Karpas-422 (cell line): ENCODE data around the gene PPP1R27. TPM values are rescaled to one million over a fixed set of nuclear protein-coding genes. Genes with fewer than 3 reads are reported as not detected.

Source experiments
- DNase-seq: peaks from one replicate; pipeline ENCODE4 v3.0.0-alpha.2; 2015
- H2AFZ ChIP-seq: fragments of 200-600 bp; sonication (generic); 2 replicates; pipeline ENCODE4 v1.6.1; 2014; ENCODE audit warnings: antibody characterized with exemption, low read length, mixed read lengths
- H3K27ac ChIP-seq: fragments of 200-600 bp; sonication (generic); 2 replicates; pipeline ENCODE4 v1.5.1; 2014; ENCODE audit warnings: mild to moderate bottlenecking, low read length, moderate library complexity
- H3K27me3 ChIP-seq: fragments of 200-600 bp; sonication (generic); 2 replicates; pipeline ENCODE4 v1.6.1; 2014; ENCODE audit warnings: low read length, mixed read lengths
- H3K36me3 ChIP-seq: fragments of 200-600 bp; sonication (generic); 2 replicates; pipeline ENCODE4 v1.6.1; 2014; ENCODE audit warnings: low read length, mixed read lengths; ENCODE audit not compliant: insufficient read depth
- H3K4me1 ChIP-seq: fragments of 200-600 bp; sonication (generic); 2 replicates; pipeline ENCODE4 v1.6.1; 2014; ENCODE audit warnings: mild to moderate bottlenecking, low read length, mixed read lengths
- H3K4me2 ChIP-seq: fragments of 200-600 bp; sonication (generic); 2 replicates; pipeline ENCODE4 v1.6.1; 2014; ENCODE audit warnings: low read length, low read depth, mild to moderate bottlenecking; ENCODE audit not compliant: poor library complexity, severe bottlenecking
- H3K4me3 ChIP-seq: fragments of 200-600 bp; sonication (generic); 2 replicates; pipeline ENCODE4 v1.5.1; 2014; ENCODE audit warnings: mild to moderate bottlenecking, antibody characterized with exemption, low read length, mixed read lengths
- H3K79me2 ChIP-seq: fragments of 200-600 bp; sonication (generic); 2 replicates; pipeline ENCODE4 v1.6.1; 2014; ENCODE audit warnings: mild to moderate bottlenecking, low read length, mixed read lengths
- H3K9ac ChIP-seq: fragments of 200-600 bp; sonication (generic); 2 replicates; pipeline ENCODE4 v1.6.0; 2014; ENCODE audit warnings: low read length
- H3K9me2 ChIP-seq: fragments of 200-600 bp; sonication (generic), shearing (Covaris generic); replicated peaks from 2 replicates; pipeline ENCODE4 v1.6.0; 2014; ENCODE audit warnings: mild to moderate bottlenecking, low read length, moderate library complexity; ENCODE audit not compliant: insufficient read depth
- H3K9me3 ChIP-seq: fragments of 300-700, 200-600 bp; sonication (generic); 2 replicates; pipeline ENCODE4 v1.6.1; 2014; ENCODE audit warnings: low read length, mixed read lengths
- H4K20me1 ChIP-seq: fragments of 200-600 bp; sonication (generic); 2 replicates; pipeline ENCODE4 v1.6.1; 2014; ENCODE audit warnings: mild to moderate bottlenecking, antibody characterized with exemption, low read length, low read depth; ENCODE audit not compliant: insufficient read depth
- total RNA-seq: library from RNA; depleted of rRNA; stranded (reverse); fragments of >200 nt; shearing (Covaris generic); gene quantifications from 2 replicates; pipeline ENCODE4 v1.2.3, GENCODE V29; 2014; ENCODE audit warnings: low replicate concordance

Gene PPP1R27
- total RNA-seq, 1 experiment from 2014 or later, result not detected

GRCh38 chr17:81870131-81870980 is 35.5 kb upstream of the PPP1R27 start:
- Histone ChIP-seq H3K9ac (peak overlapping the region; percentile 99), H3K4me3 (peak overlapping the region; percentile 100), H2AFZ (no peak overlapping the region), H3K9me3 (no peaks in the 10 kb centered on the region), H3K36me3 (peaks cover 5% of the 10 kb centered on the region; the same call in 1 of the 2 replicates), H3K27me3 (no peaks in the 10 kb centered on the region), H3K4me1 (peaks cover 59% of the 10 kb centered on the region), H3K9me2 (no peaks in the 10 kb centered on the region), H3K4me2 (peak overlapping the region; percentile 93), H3K79me2 (peaks cover 26% of the 10 kb centered on the region), H4K20me1 (peaks cover 17% of the 10 kb centered on the region; the same call in 1 of the 2 replicates), H3K27ac (peak overlapping the region; percentile 92)
- peak; percentile 78 for DNase-seq

- H3K9ac ChIP-seq, result peak overlapping the region; percentile 99
- H3K79me2 ChIP-seq, result peaks cover 26% of the 10 kb centered on the region
- no peaks in the 10 kb centered on the region for H3K9me2 ChIP-seq
- H3K27ac ChIP-seq, result peak overlapping the region; percentile 92
- peaks cover 5% of the 10 kb centered on the region; the same call in 1 of the 2 replicates for H3K36me3 ChIP-seq
- no peaks in the 10 kb centered on the region for H3K27me3 ChIP-seq
- H3K9me3 ChIP-seq, result no peaks in the 10 kb centered on the region
- H2AFZ ChIP-seq, result no peak overlapping the region
- peak; percentile 65 for DNase-seq
- peak overlapping the region; percentile 93 for H3K4me2 ChIP-seq
- H4K20me1 ChIP-seq, result peaks cover 17% of the 10 kb centered on the region; the same call in 1 of the 2 replicates
- H3K4me1 ChIP-seq, result peaks cover 59% of the 10 kb centered on the region
- peak overlapping the region; percentile 100 for H3K4me3 ChIP-seq
Observed at GRCh38 chr17:81869221-81870130, 34.6 kb upstream of the PPP1R27 start.

- Histone ChIP-seq H3K36me3 (peaks cover 7% of the 10 kb centered on the region; the same call in 1 of the 2 replicates), H3K4me3 (peak overlapping the region; percentile 100; the same call in 1 of the 2 replicates)
- DNase-seq, result peak; percentile 71
Observed at GRCh38 chr17:81868674-81869220, 33.9 kb upstream of the PPP1R27 start.

GRCh38 chr17:81867991-81868673 is 33.3 kb upstream of the PPP1R27 start:
- Histone ChIP-seq H3K27ac (peak overlapping the region; percentile 53), H3K79me2 (peaks cover 35% of the 10 kb centered on the region), H3K9me2 (no peaks in the 10 kb centered on the region), H3K4me3 (no peak overlapping the region), H3K9ac (0 out of 2 replicates have a peak overlapping the region, but pooled peaks have one; percentile 12), H3K4me1 (peaks cover 55% of the 10 kb centered on the region), H3K27me3 (no peaks in the 10 kb centered on the region), H3K9me3 (no peaks in the 10 kb centered on the region), H3K36me3 (peaks cover 13% of the 10 kb centered on the region; the same call in 1 of the 2 replicates), H3K4me2 (no peak overlapping the region), H4K20me1 (peaks cover 17% of the 10 kb centered on the region; the same call in 1 of the 2 replicates), H2AFZ (no peak overlapping the region)
- DNase-seq, result no peak

More at GRCh38 chr17:81868674-81869220, 33.9 kb upstream of the PPP1R27 start:
- H3K4me1 ChIP-seq, result peaks cover 55% of the 10 kb centered on the region
- no peaks in the 10 kb centered on the region for H3K9me3 ChIP-seq
- no peak overlapping the region; the same call in 1 of the 2 replicates for H3K27ac ChIP-seq
- H3K9me2 ChIP-seq, result no peaks in the 10 kb centered on the region
- H3K79me2 ChIP-seq, result peaks cover 29% of the 10 kb centered on the region
- no peaks in the 10 kb centered on the region for H3K27me3 ChIP-seq
- H4K20me1 ChIP-seq, result peaks cover 17% of the 10 kb centered on the region; the same call in 1 of the 2 replicates
- no peak overlapping the region for H2AFZ ChIP-seq
- H3K4me2 ChIP-seq, result peak overlapping the region; percentile 93
- H3K9ac ChIP-seq, result 0 out of 2 replicates have a peak overlapping the region, but pooled peaks have one; percentile 99

- Histone ChIP-seq H4K20me1 (peaks cover 17% of the 10 kb centered on the region; the same call in 1 of the 2 replicates), H3K4me1 (peaks cover 54% of the 10 kb centered on the region), H3K4me2 (no peak overlapping the region)
Observed at GRCh38 chr17:81867170-81867990, 32.5 kb upstream of the PPP1R27 start.

GRCh38 chr17:81866440-81867169 is 31.8 kb upstream of the PPP1R27 start:
- H3K9ac ChIP-seq, result 0 out of 2 replicates have a peak overlapping the region, but pooled peaks have one; percentile 14

More at GRCh38 chr17:81867170-81867990, 32.5 kb upstream of the PPP1R27 start:
- peak; percentile 81 for DNase-seq
- H2AFZ ChIP-seq, result no peak overlapping the region
- no peak overlapping the region for H3K4me3 ChIP-seq
- 0 out of 2 replicates have a peak overlapping the region, but pooled peaks have one; percentile 14 for H3K9ac ChIP-seq
- no peaks in the 10 kb centered on the region for H3K27me3 ChIP-seq
- H3K27ac ChIP-seq, result peak overlapping the region; percentile 53
- no peaks in the 10 kb centered on the region for H3K9me2 ChIP-seq
- H3K79me2 ChIP-seq, result peaks cover 38% of the 10 kb centered on the region
- peaks cover 18% of the 10 kb centered on the region; the same call in 1 of the 2 replicates for H3K36me3 ChIP-seq
- H3K9me3 ChIP-seq, result no peaks in the 10 kb centered on the region

More at GRCh38 chr17:81866440-81867169, 31.8 kb upstream of the PPP1R27 start:
- no peaks in the 10 kb centered on the region for H3K27me3 ChIP-seq
- DNase-seq, result no peak
- H2AFZ ChIP-seq, result no peak overlapping the region
- H3K9me3 ChIP-seq, result no peaks in the 10 kb centered on the region
- H3K27ac ChIP-seq, result peak overlapping the region; percentile 53
- H3K4me3 ChIP-seq, result no peak overlapping the region
- peaks cover 17% of the 10 kb centered on the region; the same call in 1 of the 2 replicates for H4K20me1 ChIP-seq
- H3K9me2 ChIP-seq, result no peaks in the 10 kb centered on the region
- H3K4me2 ChIP-seq, result no peak overlapping the region
- peaks cover 38% of the 10 kb centered on the region for H3K79me2 ChIP-seq
- peaks cover 52% of the 10 kb centered on the region for H3K4me1 ChIP-seq
- H3K36me3 ChIP-seq, result peaks cover 18% of the 10 kb centered on the region; the same call in 1 of the 2 replicates
